Measurements from ENCODE around the gene FNIP2. TPM values are rescaled to one million over a fixed set of nuclear protein-coding genes. Genes with fewer than 3 reads are reported as not detected.

Gene FNIP2
- total and polyA plus RNA-seq, 10 of the 15 experiments (the other 5 are each of a cell fraction or from before 2014, with no cell fraction given): 0.03 to 0.38 (median 0.15) TPM

- CTCF ChIA-PET: interaction anchor here (0.7 to 1.1 kb wide), 3 partner anchors 11 to 78 kb away, joined by 3 to 7 read pairs (median 3); no protein-coding TSS in a partner anchor
- H3K4me1 ChIP-seq (ENCODE audit: control insufficient read depth, insufficient read depth, low read length): no peaks in the 10 kb centered on the region; the same call in 1 of the 2 replicates
- peaks cover 2 to 4% of the 10 kb centered on the region in 2 experiments; a peak in 1 of 4 replicates for H3K27me3 ChIP-seq (replicated peaks in 1 of 2; ENCODE audit: control insufficient read depth in 2 of 2, insufficient read depth in 2 of 2, low read length in 1 of 2)
- no peaks in the 10 kb centered on the region for H4K20me1 ChIP-seq (ENCODE audit: control insufficient read depth, insufficient read depth)
- peaks cover 15% of the 10 kb centered on the region for H3K79me2 ChIP-seq (ENCODE audit: control insufficient read depth, insufficient read depth, low read length)
- no peak for ATAC-seq
- in situ Hi-C loops (cut with MboI) (no loop called here), intact Hi-C loops (cut with micrococcal nuclease; ENCODE audit: unreplicated experiment) (no loop called here)
- no peak overlapping the region for H3K27ac ChIP-seq (ENCODE audit: control insufficient read depth, insufficient read depth)
- no peak overlapping the region for H2AFZ ChIP-seq (ENCODE audit: control insufficient read depth, low read depth, low read length)
- SMC1A ChIA-PET (ENCODE audit: uncharacterized antibody, unreplicated experiment): interaction anchor here (0.6 to 2.9 kb wide), 5 partner anchors 11 to 645 kb away, joined by 3 to 15 read pairs (median 4); no protein-coding TSS in a partner anchor
- no peak for FAIRE-seq
- H3K9ac ChIP-seq (ENCODE audit: control insufficient read depth, insufficient read depth, low read length): no peak overlapping the region
- H3K4me2 ChIP-seq (ENCODE audit: control insufficient read depth, insufficient read depth): peak overlapping the region; percentile 19; the same call in 1 of the 2 replicates
- RAD21 ChIA-PET (ENCODE audit: unreplicated experiment): interaction anchor here (1.7 to 1.8 kb wide), 2 partner anchors 10 to 38 kb away, joined by 5 to 6 read pairs; no protein-coding TSS in a partner anchor
- no peak for DNase-seq (ENCODE audit: low read depth, low spot score)
- WGBS (ENCODE audit: insufficient coverage, insufficient replicate concordance, low lambda C conversion rate, missing lambda C conversion rate): 28% methylated on average over 2 of the region's 2 CpGs
- peak overlapping the region; percentile 39; the same call in 1 of the 2 replicates for H3K4me3 ChIP-seq
- POLR2A ChIA-PET: no interaction called here
- no TSS peak for BruUV-seq (replicated peaks)
- no peaks in the 10 kb centered on the region for H3K9me3 ChIP-seq (replicated peaks; ENCODE audit: control insufficient read depth, insufficient read depth, low read length)
- no peaks in the 10 kb centered on the region for H3K36me3 ChIP-seq (ENCODE audit: control insufficient read depth in 2 of 2, insufficient read depth in 2 of 2, low read length in 1 of 2)
- TF ChIP-seq POLR2AphosphoS5 (IDR thresholded peaks at IDR 0.05; ENCODE audit: low read length) (no peak), GABPA (IDR thresholded peaks at IDR 0.05; ENCODE audit: low read depth) (no peak), SKIL (IDR thresholded peaks at IDR 0.05; ENCODE audit: low read depth, poor library complexity, severe bottlenecking) (no peak), CHD4 (IDR thresholded peaks at IDR 0.05) (no peak), PKNOX1 (IDR thresholded peaks at IDR 0.05) (no peak), ETV6 (conservative IDR thresholded peaks at IDR 0.05 in 1 of 2, IDR thresholded peaks at IDR 0.05 in 1 of 2; ENCODE audit: borderline replicate concordance in 1 of 2, low read depth in 1 of 2) (no peak), FOS (IDR thresholded peaks at IDR 0.05; ENCODE audit: borderline replicate concordance, extremely low read depth, insufficient read length) (no peak), CBX3 (IDR thresholded peaks at IDR 0.05; ENCODE audit: borderline replicate concordance, low read depth) (no peak), BMI1 (IDR thresholded peaks at IDR 0.05; ENCODE audit: borderline replicate concordance) (no peak), HDAC6 (IDR thresholded peaks at IDR 0.05; ENCODE audit: unreplicated experiment) (no peak), ZZZ3 (IDR thresholded peaks at IDR 0.05; ENCODE audit: control insufficient read depth, insufficient read length, low read depth) (no peak), ZNF622 (IDR thresholded peaks at IDR 0.05) (no peak), MTA2 (IDR thresholded peaks at IDR 0.05; ENCODE audit: low read depth) (no peak), ATF2 (IDR thresholded peaks at IDR 0.05; ENCODE audit: low read length) (no peak), SIX5 (IDR thresholded peaks at IDR 0.05; ENCODE audit: low read depth, low read length, severe bottlenecking) (no peak), MXI1 (IDR thresholded peaks at IDR 0.05; ENCODE audit: low read depth, low read length) (no peak), KDM1A (IDR thresholded peaks at IDR 0.05; ENCODE audit: borderline replicate concordance) (no peak)
These were observed 3.0 kb downstream of the FNIP2 start for GRCh38 chr4:158771776-158772175.

Measured in GM12878 (cell line).